GM18951 (cell line): ENCODE measurements around the gene MOB1B.

Experiments used
- POLR2A ChIP-seq: IDR thresholded peaks from 4 replicates; pipeline ENCODE4 v1.6.1; 2011; ENCODE audit warnings: mild to moderate bottlenecking; ENCODE audit not compliant: insufficient read length, insufficient read depth; ENCODE audit errors: extremely low read depth
- in situ Hi-C: fragments of 300-500 bp; cut with MboI; formaldehyde crosslinking; loops from one replicate; pipeline ENCODE4 v1.12.0; 2022; ENCODE audit warnings: low sequenced_read_pairs, mixed read lengths, inconsistent platforms; ENCODE audit not compliant: unreplicated experiment

MOB1B gene

DNA sequence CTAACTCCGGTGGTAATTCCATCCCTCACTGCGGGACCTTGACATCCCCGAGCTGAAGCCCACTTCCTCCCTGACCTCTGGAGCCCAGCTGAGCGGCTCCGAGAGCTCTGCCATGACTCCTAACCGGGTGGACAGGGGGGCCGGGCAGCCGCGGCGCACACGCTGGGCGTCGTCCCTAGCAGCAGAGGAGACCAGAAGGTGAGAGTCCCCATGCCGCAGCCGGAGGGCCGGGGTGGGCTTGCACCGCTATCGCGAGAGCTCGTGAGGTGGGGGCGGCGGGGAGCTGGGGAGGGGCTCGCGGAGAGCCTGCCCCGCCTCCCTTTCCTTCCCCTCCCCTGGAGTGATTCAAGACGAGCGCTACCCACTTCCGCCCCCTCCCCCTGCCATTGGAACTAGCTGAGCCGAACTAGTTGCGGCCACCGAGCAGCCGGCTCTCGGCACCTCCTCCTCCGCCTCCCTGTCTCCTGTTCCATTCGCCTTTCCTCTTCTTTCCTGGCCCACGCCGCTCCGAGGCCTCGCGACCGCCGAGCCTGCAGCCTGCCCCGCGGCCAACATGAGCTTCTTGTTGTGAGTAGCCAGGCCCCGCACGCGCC, at the start of gene MOB1B:
MOB1B (plus strand) TSS at position 386 of the 593 bp plus-strand sequence; CDS start at position 554, 168 bp downstream.
- TF ChIP-seq POLR2A, result peak; percentile 69
- in situ Hi-C loops, result no loop called here

DNA sequence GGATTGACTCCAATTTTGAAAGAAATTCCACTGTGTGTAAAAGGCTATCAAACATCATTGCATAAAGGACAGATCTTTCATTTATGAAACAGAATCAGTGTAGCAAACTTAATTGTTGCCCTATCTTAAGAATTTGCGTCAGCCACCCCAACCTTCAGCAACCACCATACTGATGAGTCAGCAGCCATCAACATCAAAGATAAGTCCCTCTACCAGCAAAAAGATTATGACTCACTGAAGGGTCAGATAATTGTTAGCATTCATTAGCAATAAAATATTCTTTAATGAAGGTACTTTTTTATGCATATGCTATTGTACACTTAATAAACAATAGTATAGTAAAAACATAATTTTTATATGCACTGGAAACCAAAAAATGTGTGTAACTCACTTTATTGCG, 46.7 kb upstream of the MOB1B start:
- TF ChIP-seq POLR2A, result no peak
- in situ Hi-C loops, result no loop called here

DNA sequence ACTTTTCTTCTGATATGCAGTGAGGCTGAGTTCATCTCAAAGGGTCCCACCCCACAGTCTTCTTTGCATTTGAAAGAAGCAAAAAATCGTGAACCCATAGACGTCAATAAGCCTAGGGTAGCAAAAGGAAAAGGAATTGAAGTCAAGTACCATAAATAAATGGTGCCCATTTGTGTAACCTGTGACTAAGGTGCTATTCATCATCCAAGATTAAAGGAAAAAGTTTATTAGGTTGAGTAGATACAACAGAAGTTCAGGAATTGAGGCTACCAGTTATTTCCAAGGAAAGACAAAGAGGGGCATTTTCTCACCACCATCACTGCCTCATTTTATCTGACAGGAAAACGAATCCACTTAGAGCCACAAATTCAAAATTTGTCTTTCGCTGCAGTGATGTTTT, 43.7 kb upstream of the MOB1B start:
- TF ChIP-seq POLR2A, result no peak
- in situ Hi-C loops, result no loop called here

DNA sequence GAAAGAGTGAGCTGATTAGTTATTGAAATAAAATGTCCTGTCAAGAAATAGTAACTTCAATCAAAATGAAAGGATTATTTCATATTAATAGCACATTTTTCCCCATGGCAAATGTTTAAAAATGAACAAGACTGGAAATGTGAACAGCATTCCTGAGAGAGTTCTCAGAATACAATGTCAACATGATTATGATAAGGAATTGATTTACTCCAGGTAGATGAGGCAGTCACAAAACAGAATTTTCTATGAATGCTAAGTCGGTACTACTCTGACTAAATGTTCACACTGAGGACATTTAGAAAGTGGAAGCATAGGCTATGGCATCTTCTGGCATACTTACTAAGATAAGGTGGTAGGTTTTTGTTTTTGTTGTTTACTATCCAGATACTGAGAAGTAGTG, 43.1 kb upstream of the MOB1B start:
- no peak for TF ChIP-seq POLR2A
- in situ Hi-C loops, result no loop called here

DNA sequence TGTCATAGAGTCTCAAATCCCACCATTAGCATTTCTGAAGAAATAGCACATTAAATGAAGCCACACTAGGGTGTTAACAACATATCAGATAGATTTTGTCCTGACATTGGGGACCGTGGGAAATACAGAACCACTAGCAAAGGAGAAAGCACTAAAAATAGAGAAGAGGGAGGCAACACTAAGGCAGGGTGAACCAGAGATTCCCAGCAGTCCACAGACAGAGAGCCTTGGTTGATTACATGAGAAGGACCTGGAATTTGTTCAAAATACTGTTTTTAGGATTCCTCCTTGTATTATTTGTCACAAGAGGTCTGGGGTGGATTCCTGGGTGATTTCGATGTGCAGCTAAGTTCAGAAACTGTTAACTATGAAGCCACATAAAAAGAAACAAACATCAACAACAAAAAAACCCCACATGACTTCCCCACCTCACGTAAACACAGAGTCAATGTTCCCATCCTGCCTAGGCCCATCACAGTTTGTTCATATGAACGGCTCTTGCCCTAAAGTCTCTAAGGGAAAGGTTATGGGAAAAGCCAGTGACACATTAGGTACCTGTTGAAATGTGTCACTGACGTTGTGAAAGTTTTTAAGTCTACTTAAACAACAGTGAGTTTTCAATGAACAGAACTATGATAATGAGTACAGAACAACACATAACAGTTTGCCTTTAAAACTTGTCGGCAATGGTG, 38.9 kb upstream of the MOB1B start:
- TF ChIP-seq POLR2A, result no peak
- in situ Hi-C loops, result no loop called here

DNA sequence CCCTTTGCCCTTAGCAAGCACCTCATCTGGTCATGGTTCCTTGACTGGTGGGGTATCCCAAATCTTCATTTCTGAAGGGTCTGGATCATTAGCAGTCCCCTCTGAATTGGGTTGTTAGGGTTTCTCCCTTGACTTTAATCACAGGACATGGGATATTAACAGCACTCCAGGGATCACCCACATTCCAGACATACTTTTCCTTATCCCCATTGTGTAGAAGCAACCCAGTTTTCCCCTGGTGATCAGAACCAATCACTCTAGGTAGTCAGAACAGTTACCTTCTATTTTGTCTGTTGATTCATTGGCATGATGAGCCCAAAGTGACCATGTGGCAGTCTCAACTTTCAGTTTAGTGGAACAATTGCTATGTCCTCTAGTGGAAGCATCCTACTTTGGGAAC, 33.4 kb upstream of the MOB1B start:
- in situ Hi-C loops, result no loop called here
- no peak for TF ChIP-seq POLR2A

DNA sequence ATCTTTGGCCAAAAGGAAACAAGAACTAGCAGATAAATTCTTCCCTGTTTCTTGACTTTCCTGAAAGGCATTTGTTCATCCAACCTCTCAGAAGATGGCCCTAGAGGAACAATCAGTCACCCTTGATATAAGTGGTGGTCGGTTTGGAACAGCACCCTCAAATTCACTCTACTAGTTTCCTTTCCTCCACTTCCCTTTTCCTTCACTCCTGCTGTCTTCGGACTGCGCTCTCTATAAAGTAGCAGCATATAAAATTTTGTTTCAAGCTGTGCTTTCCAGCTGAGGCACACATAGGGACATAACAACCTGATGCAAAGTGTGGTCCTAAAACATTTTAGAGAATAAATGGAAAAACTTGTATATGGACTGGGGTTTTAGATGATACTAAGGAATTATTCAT, 29.0 kb upstream of the MOB1B start:
- TF ChIP-seq POLR2A, result no peak
- in situ Hi-C loops, result no loop called here

DNA sequence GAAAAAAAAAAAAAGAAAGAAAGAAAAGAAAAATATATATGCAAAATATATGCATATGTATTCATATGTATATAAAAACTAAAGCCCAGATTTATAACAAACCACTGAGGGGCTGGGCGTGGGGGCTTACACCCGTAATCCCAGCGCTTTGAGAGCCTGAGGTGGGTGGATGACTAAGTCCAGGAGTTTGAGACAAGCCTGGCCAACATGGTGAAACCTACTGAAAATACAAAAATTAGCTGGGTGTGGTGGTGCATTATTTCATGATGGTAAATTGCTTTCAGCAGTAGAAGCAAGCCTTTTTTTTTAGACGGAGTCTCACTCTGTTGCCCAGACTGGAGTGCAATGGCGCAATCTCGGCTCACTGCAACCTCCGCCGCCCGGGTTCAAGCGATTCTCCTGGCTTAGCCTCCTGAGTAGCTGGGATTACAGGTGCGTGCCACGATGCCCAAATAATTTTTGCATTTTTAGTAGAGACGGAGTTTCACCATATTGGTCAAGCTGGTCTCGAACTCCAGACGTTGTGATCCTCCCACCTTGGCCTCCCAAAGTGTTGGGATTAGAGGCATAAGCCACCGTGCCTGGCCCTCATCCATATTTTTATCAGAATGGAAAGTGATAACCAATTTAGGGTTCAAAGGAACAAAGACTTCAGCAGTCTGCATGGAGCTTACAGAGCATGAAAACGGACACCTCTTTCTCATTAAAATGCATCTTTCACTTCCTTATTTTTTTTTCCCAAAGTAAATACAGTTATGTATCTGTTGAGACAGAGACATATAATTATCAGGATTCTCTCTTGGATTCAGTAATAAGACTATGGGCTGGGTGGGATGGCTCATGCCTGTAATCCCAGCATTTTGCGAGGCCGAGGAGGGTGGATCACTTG, 27.7 kb upstream of the MOB1B start:
- in situ Hi-C loops, result no loop called here
- TF ChIP-seq POLR2A, result no peak

DNA sequence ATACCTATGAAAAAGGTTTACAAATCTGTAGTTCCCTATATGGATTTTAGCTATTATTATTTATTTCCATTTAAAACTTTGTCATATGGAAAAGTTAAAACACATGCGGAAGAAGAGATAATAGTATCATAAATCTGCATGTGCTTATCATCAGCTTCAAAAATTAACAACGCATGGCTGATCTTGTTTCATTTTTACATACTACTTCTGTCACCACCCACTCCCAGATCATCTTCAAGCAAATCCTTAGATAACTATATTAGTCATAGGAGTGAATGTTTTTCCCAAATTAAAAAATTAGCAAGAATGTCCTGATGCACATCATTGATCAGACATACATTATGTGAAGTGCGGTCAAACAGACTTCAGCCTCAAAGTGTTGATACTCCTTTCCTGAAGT, 24.6 kb upstream of the MOB1B start:
- in situ Hi-C loops, result no loop called here
- TF ChIP-seq POLR2A, result no peak

DNA sequence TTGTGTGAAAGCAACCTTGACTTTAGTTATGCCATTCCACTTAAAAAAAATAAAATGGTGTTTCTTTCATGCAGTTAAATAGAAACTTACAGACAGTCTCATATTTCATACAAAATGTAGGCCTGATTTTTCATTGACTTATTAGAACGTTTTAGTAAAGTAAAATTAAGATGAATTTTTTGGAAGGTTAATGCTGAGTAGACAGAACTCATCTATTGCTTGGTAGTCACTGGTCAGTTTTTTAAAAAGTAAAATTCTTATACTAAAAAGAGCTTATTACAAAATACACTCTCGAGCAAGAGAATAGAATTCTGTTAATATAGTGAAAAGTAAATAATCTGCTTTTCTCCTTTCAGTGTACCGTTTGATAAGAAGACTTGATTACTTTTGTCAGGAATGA, 21.4 kb upstream of the MOB1B start:
- no peak for TF ChIP-seq POLR2A

DNA sequence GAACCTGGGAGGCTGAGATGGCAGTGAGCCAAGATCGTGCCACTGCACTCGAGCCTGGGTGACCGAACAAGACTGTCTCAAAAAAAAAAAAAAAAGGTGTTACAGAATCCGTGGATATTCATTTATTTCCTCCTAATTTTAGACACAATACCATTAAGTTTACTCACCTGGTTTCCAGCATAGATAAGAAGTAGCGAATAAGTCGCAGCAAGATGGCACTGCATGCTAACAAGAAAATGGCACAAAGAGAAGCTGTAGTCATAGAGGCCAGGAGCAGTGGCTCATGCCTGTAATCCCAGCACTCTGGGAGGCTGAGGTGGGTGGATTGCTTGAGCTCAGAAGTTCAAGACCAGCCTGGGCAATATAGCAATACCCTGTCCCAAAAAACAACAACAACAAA, 17.0 kb upstream of the MOB1B start:
- no peak for TF ChIP-seq POLR2A
- in situ Hi-C loops, result no loop called here

More for the DNA sequence above, 21.4 kb upstream of the MOB1B start:
- in situ Hi-C loops, result no loop called here

DNA sequence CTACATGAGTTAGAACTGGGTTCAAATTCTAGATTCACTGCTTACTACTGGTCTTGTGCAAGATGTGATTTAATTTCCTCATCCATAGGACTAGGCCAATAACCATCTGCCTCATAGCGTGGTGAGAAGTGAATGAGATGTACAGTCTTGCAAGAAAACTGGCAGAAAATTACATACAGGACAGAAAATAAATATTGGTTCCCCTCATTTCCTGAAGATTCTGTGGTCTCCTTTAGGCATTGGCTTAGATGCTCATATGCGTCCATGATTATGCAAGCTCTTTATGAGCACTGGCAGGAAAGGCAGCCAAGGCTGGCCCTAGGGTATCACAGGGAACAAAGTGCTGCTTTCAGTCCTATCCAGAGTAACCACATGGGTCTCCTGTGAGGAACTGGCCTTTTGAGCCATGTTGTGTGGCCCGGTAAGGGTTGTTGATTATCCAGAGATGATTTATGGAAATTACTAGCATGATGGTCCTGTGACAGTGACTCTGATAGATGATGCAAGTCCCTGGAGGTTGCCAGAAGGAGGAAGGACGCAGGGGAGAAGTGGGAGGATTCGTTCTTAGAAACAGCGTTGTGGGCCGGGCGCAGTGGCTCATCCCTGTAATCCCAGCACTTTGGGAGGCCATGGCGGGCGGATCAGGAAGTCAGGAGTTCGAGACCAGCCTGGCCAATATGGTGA, 9.9 kb upstream of the MOB1B start:
- in situ Hi-C loops, result no loop called here
- TF ChIP-seq POLR2A, result no peak

DNA sequence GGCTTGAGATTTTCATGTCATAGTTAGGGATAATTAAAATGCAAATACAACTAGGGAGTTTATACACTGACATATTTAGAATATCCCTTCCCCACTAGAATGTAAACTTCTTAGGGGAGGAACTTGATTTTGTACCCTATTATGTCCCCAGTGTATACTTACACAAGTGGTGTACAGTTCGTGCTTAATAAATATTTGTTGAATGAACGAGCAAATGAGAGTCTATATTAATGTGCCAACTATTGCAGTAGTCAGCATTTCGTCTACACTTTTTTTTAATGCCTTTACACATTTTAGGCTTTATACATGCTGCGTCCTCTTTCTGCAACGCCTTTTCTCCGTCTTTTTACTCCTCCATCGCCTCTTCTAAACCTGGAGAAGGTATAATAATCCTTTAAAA, 8.4 kb upstream of the MOB1B start:
- in situ Hi-C loops, result no loop called here
- TF ChIP-seq POLR2A, result no peak
